ENCODE measurements around the gene SMIM3. TPM values are rescaled to one million over a fixed set of nuclear protein-coding genes. Genes with fewer than 3 reads are reported as not detected.
"Not testable (repeated sequence)": the region's sequence is repeated elsewhere in the genome, so short reads cannot be mapped to it uniquely, and the experiment has no call there.

SMIM3 gene
- total RNA-seq, 1 donor from 2014 or later: 18.6 TPM

GRCh38 chr5:150789943-150790611 lies 11.5 kb downstream of the SMIM3 start:
- intact Hi-C loops (cut with micrococcal nuclease): loop anchor here (1.0 to 10.0 kb wide), 5 partner anchors 8 to 835 kb away; no protein-coding TSS in a partner anchor

- intact Hi-C loops (cut with micrococcal nuclease): loop anchor here (2.0 kb wide), 1 partner anchor 55 kb away; no protein-coding TSS in a partner anchor
Measured at GRCh38 chr5:150791536-150791935, 13.0 kb downstream of the SMIM3 start.

DNA sequence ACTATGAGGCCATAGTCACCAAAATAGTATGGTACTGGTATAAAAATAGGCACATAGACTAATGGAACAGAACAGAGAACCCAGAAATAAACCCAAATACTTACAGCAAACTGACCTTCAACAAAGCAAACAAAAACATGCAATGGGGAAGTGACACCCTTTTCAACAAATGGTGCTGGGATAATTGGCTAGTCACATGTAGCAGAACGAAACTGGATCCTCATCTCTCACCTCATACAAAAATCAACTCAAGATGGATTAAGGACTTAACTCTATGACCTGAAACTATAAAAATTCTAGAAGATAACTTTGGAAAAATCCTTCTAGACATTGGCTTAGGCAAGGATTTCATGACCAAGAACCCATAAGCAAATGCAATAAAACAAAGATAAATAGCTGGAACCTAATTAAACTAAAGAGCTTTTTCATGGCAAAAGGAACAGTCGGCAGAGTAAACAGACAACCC lies 14.9 kb downstream of the SMIM3 start:
- intact Hi-C loops (cut with micrococcal nuclease): not testable (repeated sequence)

DNA sequence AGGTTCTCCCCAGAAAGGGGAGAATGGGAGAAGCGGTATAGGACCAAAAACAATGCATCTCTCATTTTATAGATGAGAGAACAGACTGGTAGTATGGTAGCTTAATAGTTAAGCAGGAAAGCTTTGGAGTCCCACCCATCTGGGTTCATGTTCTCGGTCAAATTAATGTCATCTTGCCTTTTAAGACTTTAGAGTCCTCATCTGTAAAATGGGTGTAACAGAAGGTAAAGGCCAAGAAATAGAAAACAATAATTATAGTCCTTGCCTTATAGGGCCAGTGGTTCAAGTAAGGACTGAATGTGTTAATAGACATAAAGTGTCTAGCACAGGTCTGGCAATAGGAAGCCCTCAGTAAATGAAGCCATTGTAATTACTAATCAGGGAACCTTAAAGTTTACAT lies 16.4 kb downstream of the SMIM3 start:
- intact Hi-C loops (cut with micrococcal nuclease): no loop called here

DNA sequence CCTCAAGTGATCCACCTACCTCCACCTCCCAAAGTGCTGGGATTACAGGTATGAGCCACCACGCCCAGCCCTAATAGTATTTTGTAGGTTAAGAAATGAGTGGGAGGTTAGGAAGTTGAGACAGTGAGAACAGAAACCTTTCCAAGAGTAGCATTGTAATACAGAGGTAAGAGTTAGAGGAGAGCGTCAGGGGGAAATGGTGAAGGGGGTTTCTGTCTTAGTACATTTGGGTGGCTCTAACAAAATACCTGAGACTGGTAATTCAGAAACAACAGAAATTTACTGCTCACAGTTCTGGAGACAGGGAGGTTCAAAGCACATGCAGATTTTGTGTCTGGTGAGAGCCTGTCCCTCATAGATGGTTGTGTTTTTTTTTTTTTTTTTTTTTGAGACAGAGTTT lies 18.8 kb downstream of the SMIM3 start:
- intact Hi-C loops (cut with micrococcal nuclease): no loop called here

DNA sequence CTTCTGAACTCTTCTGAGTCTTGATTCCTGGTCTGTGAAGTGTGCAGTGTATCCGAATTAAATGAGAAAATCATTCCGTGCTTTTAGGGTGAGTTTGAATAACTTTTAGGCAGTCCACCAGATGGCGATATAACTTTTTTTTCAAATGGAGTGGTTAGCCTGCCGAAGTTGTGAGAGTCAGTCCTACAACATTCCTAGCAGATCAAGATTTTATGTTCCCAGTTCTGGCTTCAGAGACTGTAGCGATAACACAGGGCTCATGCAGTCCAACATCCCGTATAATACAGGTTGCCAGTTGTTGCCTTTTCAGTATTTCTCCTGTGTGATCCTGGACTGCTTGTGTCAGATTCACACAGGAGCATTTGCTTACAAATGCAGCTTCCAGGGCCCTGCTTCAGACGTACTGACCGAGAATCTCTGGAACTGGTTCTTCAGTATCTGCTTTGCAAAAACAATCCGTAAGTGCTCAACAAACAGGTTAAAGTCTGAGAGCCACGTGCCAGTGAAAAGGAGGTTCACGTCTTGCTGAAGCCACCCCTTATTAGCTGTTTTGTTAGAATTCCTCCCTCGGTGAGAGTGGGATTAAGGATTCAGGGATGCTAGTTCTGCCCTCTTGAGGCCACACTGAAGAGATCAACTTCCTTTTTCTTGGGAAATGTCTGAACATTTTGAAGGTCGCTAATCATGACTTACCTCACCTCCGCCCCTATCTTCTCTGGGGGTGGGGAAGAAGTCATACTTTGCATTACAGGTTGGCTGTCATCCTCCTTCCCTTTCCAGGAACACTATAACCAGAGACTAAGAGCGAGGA lies 22.8 kb downstream of the SMIM3 start:
- intact Hi-C loops (cut with micrococcal nuclease): loop anchor here (1.0 kb wide), 5 partner anchors 18 to 364 kb away; no protein-coding TSS in a partner anchor

GRCh38 chr5:150804388-150804787 lies 25.8 kb downstream of the SMIM3 start:
- intact Hi-C loops (cut with micrococcal nuclease): no loop called here

- intact Hi-C loops (cut with micrococcal nuclease): no loop called here
Measured at GRCh38 chr5:150809363-150809762, 30.8 kb downstream of the SMIM3 start.

- intact Hi-C loops (cut with micrococcal nuclease): loop anchor here (2.0 kb wide), 1 partner anchor 26 kb away; no protein-coding TSS in a partner anchor
Measured at GRCh38 chr5:150815010-150815409, 36.5 kb downstream of the SMIM3 start.

- intact Hi-C loops (cut with micrococcal nuclease): no loop called here
Measured at GRCh38 chr5:150816946-150817345, 38.4 kb downstream of the SMIM3 start.

DNA sequence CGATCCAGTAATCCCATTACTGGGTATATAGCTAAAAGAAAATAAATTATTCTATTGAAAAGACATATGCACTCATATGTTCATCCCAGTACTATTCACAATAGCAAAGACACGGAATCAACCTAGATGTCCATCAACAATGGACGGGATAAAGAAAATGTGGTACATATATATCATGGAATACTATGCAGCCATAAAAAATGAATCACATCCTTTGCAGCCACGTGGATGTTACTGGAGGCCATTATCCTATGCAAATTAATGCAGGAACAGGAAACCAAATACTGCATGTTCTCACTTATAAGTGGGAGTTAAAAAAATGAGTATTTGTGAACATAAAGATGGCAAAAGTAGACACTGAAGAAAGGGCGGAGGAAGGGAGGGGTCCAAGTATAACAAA lies 51.2 kb downstream of the SMIM3 start:
- intact Hi-C loops (cut with micrococcal nuclease): no loop called here

GRCh38 chr5:150831821-150832220 lies 53.3 kb downstream of the SMIM3 start:
- intact Hi-C loops (cut with micrococcal nuclease): not testable (repeated sequence)

- intact Hi-C loops (cut with micrococcal nuclease): no loop called here
Measured at GRCh38 chr5:150836064-150836463, 57.5 kb downstream of the SMIM3 start.

DNA sequence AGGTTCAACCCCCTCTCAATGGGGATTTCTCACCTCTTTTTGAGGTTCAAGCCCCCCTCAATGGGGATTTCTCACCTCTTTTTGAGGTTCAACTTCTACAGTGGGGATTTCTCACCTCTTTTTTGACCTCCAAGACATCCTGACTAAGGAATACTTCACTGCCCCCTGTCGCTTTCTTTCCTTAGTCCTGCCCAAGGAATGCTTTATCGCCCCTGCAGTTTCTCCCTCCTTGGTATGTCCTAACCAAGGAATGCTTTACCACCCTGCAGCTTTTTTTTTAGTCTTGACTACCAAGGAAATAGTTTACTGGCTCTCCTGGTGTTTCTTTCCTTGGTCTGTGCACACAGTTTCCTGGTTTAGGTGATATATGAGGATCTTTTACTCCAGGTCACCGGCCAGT lies 58.1 kb downstream of the SMIM3 start:
- intact Hi-C loops (cut with micrococcal nuclease): no loop called here

DNA sequence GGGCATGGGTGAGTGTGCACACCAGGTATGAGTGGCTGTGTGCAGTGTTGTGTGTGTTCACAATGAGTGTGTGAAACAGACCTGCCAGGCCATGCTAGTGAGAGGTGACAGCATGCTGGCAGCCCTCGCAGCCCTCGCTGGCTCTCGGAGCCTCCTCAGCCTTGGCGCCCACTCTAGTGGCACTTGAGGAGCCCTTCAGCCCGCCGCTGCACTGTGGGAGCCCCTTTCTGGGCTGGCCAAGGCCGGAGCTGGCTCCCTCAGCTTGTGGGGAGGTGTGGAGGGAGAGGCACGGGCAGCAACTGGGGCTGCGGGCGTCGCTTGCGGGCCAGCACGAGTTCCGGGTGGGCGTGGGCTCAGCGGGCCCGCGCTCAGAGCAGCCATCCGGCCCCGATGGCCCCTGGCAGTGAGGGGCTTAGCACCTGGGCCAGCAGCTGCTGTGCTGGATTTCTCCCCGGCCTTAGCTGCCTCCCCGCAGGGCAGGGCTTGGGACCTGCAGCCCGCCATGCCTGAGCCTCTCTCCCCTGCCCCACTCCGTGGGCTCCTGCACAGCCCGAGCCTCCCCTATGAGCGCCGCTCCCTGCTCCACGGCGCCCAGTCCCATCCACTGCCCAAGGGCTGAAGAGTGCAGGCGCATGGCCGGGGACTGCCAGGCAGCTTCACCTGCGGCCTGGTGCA lies 66.8 kb downstream of the SMIM3 start:
- intact Hi-C loops (cut with micrococcal nuclease): loop anchor here (5.0 kb wide), 1 partner anchor 272 kb away; no protein-coding TSS in a partner anchor

DNA sequence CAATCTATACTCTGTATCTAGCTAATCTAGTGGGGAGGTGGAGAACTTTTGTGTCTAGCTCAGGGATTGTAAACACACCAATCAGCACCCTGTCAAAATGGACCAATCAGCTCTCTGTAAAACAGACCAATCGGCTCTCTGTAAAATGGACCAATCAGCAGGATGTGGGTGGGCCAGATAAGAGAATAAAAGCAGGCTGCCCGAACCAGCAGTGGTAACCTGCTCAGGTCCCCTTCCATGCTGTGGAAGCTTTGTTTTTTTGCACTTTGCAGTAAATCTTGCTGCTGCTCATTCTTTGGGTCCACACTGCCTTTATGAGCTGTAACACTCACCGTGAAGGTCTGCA lies 67.7 kb downstream of the SMIM3 start, which contains the start of gene IRGM:
Gene IRGM, plus strand, starts transcription at position 214 of the 346 bp plus-strand sequence. CDS start 1,603 bp downstream, outside the sequence.
- intact Hi-C loops (cut with micrococcal nuclease): loop anchor here (1.0 to 5.0 kb wide), 6 partner anchors 109 to 845 kb away; partner anchors contain the start of genes HMGXB3, RPS14, TCOF1 and TIGD6

Other genes starting within 250 kb of the SMIM3 start
- not detected in 2 replicates for gene SYNPO, start 138.1 kb upstream of the SMIM3 start, total RNA-seq
- gene MYOZ3, start 117.5 kb upstream of the SMIM3 start, total RNA-seq: 0.10 TPM in 1 of 2 replicates, not detected in the other
- 71.7 and 74.7 TPM in 2 replicates for gene RBM22, start 77.7 kb upstream of the SMIM3 start, total RNA-seq
- gene DCTN4, start 19.7 kb upstream of the SMIM3 start, total RNA-seq: 39.6 and 46.6 TPM in 2 replicates
- gene IRGM, start 67.8 kb downstream of the SMIM3 start, total RNA-seq: 1.1 and 2.0 TPM in 2 replicates
- 0.54 and 0.61 TPM in 2 replicates for gene ZNF300, start 126.2 kb downstream of the SMIM3 start, total RNA-seq
- gene GPX3, start 241.8 kb downstream of the SMIM3 start, total RNA-seq: not detected in 2 replicates